ENCODE data around the gene NXN.
"Not testable (repeated sequence)": the region's sequence is repeated elsewhere in the genome, so short reads cannot be mapped to it uniquely, and the experiment has no call there.

Gene NXN

GRCh38 chr17:830381-830780 lies 149.2 kb downstream of the NXN start:
- no peak for DNase-seq (ENCODE audit: low spot score)

GRCh38 chr17:829614-830013 lies 150.0 kb downstream of the NXN start:
- not testable (repeated sequence) for DNase-seq (ENCODE audit: low spot score)

GRCh38 chr17:828761-829160 lies 150.8 kb downstream of the NXN start:
- no peak for DNase-seq (ENCODE audit: low spot score)

- DNase-seq (ENCODE audit: low spot score), result no peak
Observed at GRCh38 chr17:826778-827177, 152.8 kb downstream of the NXN start.

GRCh38 chr17:825216-825615 lies 154.4 kb downstream of the NXN start:
- DNase-seq (ENCODE audit: low spot score), result no peak

GRCh38 chr17:824378-824777 lies 155.2 kb downstream of the NXN start:
- DNase-seq (ENCODE audit: low spot score), result no peak

GRCh38 chr17:823501-823902 lies 156.1 kb downstream of the NXN start:
- DNase-seq (ENCODE audit: low spot score), result no peak

GRCh38 chr17:819251-819650 lies 160.3 kb downstream of the NXN start:
- no peak for DNase-seq (ENCODE audit: low spot score)

GRCh38 chr17:814371-814770 lies 165.2 kb downstream of the NXN start:
- DNase-seq (ENCODE audit: low spot score), result no peak

GRCh38 chr17:812638-813204 lies 166.9 kb downstream of the NXN start:
- DNase-seq (ENCODE audit: low spot score), result no peak

GRCh38 chr17:811051-811784 lies 168.4 kb downstream of the NXN start:
- no peak for DNase-seq (ENCODE audit: low spot score)

GRCh38 chr17:807523-808294 lies 171.9 kb downstream of the NXN start:
- no peak for DNase-seq (ENCODE audit: low spot score)

GRCh38 chr17:806781-807522 lies 172.6 kb downstream of the NXN start:
- DNase-seq (ENCODE audit: low spot score), result no peak

GRCh38 chr17:806346-806745 lies 173.2 kb downstream of the NXN start:
- DNase-seq (ENCODE audit: low spot score), result no peak

GRCh38 chr17:805886-806285 lies 173.7 kb downstream of the NXN start:
- not testable (repeated sequence) for DNase-seq (ENCODE audit: low spot score)

- no peak for DNase-seq (ENCODE audit: low spot score)
Observed at GRCh38 chr17:804541-805435, 174.8 kb downstream of the NXN start.

GRCh38 chr17:802901-803881 lies 176.4 kb downstream of the NXN start:
- DNase-seq (ENCODE audit: low spot score), result no peak

- no peak for DNase-seq (ENCODE audit: low spot score)
Observed at GRCh38 chr17:802481-802880, 177.1 kb downstream of the NXN start.

GRCh38 chr17:801660-802059 lies 177.9 kb downstream of the NXN start:
- no peak for DNase-seq (ENCODE audit: low spot score)

All from iPS-NIHi11 (cell line).